Stimulated activated CD8-positive, alpha-beta memory T cell treated with anti-CD3 and anti-CD28 coated beads, Interleukin-2, amount 100 ng/mL, for 1 hour (primary cell): ENCODE data around the gene CDC42EP3.

Experiments used
- DNase-seq, 2 donors: peaks; one replicate each; pipeline ENCODE4 v3.0.0-alpha.2; 2020; ENCODE audit warnings: low read depth in 2 of 2

The CDC42EP3 gene

GRCh38 chr2:37636381-37637066, 34.9 kb downstream of the CDC42EP3 start:
- DNase-seq, result no peak

DNA sequence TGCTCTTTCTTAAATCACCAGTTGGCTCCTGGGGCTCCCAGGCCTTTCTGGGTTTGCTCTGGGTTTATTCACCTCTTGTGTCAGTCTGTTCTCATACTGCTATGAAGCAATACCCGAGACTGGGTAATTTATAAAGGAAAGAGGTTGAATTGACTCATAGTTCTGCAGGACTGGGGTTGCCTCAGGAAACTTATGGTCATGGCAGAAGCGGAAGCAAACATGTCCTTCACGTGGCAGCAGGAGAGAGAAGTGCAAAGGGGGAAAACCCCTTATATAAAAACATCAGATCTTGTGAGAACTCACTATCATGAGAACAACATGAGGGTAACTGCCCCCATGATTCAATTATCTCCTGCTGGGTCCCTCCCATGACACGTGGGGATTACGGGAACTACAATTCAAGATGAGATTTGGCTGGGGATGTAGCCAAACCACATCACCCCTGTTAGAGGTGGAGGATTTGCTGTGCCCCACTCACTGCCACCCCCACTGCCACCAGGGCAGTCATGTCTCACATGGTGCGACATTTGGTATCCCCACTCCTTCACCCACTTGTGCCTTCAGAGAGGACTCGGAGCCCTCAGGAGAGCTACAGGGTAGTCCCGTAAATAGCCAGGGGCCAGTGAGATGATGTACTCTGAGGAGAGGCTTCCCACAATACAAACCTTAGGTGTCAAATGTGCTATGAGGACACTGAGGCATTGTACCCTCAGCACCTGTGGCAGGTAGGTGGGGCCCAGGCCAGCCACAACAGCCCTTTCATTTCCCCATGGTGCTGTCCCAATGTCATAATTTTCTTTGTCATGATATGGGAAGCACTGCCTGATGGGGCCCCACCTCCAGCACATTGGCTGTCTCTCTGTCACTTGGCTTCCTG, 35.7 kb downstream of the CDC42EP3 start:
- DNase-seq, result peak; percentile 38 to 46

DNA sequence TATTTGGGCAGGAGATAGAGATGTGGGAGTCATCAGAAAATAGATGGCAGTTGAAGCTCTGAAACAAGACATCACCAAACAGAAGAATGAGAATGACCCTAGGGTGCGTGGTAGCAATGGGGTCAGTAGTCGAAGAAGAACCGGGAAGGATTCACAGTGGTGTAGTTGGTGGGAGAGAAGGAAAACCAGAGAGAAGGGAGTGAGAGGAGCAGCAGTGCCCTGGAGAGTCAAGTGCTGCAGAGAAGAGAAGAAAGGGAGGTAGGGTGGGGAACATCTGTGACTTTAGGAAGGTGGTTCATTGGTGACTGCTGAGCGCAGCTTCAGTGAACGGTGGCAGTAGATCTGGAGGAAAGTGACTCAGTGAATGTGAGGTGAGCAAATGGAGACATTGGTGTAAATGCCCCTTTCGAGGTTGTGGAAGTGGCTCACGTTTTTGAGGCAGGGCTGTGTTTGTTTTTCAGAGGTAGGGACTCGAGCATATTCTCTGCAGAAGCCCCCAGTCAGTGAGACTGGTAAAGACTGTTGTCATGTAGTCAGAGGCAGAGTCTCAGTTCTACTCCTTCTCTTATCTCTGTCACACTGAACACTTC, 36.4 kb downstream of the CDC42EP3 start:
- no peak for DNase-seq

DNA sequence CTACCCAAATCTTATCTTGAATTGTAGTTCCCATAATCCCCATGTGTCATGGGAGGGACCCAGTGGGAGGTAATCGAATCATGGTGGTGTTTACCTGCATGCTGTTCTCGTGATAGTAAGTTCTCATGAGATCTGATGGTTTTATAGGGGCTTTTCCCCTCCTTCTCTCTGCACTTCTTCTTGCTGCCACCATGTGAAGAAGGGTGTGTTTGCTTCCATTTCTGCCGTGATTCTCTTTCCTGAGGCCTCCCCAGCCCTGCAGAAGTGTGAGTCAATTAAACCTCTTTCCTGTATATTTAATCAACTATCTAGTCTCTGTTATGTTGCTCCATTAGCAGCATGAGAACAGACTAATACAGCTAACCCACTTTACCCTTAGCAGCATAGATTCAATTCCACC, 37.6 kb downstream of the CDC42EP3 start:
- no peak for DNase-seq

DNA sequence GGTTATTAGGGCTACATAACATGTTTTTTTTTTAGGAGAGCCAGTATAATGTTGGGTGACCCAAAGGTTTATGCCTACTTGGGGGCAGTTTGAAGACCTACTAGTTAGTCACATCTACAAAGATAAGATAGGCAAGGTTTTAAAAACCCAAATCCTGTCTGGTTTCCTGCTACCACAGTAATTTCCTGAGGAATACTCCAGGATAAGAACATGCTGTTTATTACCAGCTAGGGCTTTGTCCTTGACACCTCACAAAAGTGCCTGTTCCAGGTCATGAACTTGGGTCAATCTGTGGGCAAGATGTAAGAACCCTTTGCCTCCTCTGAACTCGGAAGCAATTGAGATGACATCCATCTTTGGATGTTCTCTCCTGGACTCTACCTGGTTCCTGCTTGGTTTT, 38.2 kb downstream of the CDC42EP3 start:
- no peak for DNase-seq

DNA sequence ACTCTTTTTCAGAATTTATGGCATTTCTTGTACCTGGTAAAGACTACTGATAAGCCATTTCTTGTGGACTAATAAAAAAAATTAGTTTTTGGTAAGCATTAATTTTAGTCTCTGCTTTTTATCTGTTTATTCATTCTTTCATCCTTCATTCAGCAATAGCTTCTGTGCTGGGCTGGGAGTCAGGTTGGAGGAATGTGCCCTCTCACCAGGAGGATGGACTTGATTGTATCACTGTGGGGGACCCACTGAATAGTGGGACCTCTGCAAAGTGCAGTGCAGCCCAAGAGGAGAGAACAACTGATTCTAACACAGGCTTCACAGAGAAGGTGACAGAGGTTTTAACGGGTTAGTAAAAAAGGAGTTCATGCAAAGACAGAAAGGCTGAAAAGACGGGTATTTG, 39.1 kb downstream of the CDC42EP3 start:
- DNase-seq, result no peak

DNA sequence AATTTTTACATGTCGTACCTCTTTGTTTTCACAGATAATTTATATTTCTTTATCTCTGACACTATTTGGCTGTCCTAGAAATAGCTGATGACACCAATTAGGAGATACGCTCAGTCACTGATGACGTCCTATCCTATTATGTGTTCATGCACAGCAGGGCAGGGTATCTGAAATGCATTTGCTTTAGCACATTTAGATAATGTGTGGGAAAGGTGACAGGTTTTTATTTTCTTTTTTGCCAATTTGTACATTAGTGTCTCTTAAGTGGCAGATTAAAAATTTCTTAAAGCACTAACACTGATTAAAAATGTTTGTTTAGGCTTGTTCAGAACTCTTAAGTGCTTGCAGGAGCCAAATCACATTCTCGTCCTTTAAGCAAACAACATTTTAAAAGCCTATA, 39.7 kb downstream of the CDC42EP3 start:
- DNase-seq, result no peak

DNA sequence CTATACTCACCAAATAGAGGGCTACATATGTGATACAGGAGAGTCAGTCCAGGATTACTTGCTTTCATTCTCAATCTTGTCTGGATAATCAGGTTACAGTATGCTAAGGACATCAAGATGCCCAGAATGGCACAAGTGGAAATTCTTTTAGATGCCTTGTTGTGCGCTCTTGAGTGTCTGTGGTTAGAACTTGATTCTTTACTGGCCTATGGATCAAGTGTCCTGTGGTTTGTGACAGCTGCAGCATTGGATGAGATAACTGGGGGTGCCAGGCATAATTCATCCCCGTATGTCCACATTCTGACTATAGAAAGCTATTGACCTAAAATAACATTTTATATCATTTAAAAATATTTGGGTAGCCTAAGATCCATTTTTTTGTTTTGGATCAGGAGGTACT, 40.1 kb downstream of the CDC42EP3 start:
- DNase-seq, result no peak

- DNase-seq, result no peak
Observed at GRCh38 chr2:37630776-37631175, 40.7 kb downstream of the CDC42EP3 start.

DNA sequence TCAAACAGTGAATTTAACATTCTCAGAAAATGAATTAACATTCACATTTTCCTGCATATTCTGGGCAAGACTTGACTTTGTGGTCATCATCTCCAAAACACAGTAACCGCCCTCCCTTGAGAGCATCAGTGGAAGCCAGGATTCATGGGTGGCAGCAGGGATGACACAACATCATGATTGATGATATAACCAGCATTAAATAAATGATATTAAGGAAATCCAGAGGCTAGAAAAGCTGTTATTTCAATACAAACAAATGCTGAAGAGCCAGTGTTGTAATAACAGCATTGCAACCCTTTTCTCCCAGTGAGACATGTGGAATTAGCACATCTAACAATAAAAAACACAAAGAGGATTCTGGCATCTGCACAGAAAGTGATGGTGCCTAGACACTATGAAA, 41.1 kb downstream of the CDC42EP3 start:
- no peak for DNase-seq

DNA sequence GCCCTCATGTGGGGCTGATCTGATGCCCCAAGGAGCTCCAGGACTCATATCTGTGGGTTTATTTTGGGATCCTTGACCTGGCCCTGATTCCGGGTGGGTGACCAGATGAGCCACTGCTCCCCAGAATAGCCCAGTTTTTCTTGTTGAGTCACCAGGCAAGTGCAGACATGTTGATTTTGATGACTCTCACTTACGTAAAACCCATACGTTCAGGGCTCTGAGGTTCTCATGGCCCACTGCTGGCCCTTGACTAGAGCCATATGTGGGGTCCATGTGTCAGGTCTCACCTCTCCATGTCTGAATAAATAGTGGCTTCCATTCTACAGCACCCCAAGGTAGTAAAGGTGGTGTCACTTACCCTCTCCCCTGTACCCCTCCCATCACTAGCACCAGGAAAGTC, 41.9 kb downstream of the CDC42EP3 start:
- DNase-seq, result no peak

DNA sequence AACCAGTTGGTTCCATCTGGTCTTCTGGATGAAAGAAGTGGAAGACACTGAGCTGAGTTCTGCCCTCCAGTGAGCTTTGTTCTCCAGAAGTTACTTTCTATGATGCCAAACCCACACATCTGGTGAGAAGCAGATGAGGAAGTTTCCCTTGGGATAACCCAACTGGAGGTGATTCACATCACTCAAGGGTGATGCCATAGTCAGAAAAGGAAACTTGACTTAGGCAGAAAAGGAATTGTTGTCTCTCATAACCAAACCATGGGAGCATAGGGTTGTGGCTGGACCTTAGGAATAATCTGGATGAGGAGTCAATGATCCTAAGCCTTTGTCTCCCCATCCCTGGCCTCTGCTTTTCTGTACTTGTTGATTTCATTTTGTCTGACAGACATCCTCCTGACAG, 43.7 kb downstream of the CDC42EP3 start:
- DNase-seq, result no peak

DNA sequence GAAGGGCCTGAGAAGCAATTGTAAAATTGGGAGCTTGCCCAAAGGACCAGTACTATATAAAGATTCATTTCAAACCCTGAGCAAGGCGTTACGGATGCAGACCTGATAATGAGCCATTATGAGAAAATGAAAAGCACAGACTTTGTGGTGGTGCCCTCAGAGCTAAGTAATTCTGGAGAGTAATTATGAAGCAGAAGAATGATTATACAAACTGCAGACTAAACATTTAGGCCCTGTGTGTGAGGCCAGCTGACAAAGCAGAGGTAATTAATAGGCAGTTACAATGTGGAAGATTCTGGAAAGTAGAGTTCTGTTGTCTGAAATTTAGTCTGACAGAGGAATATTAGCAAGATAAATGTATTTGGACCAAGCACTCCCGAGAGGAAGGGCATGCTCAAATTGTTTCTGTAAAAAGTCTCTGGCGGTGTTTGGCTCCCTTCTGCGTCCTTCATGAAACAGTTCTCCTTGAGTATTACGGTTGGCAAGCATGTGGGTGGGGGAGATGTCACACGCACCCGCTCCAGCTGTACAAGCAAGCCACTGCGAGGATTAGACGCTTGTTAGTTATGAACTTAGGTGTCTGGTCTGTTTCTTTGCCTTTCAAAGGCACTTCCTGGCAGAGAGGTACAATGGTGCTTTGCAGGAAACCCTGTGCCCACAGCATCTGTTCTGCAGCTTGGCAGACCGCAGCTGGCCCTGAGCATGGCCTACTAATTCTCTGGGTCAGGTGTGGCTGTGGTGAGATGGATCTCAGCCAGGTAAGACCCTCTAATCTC, 45.5 kb downstream of the CDC42EP3 start:
- DNase-seq, result peak; percentile 24 to 42

DNA sequence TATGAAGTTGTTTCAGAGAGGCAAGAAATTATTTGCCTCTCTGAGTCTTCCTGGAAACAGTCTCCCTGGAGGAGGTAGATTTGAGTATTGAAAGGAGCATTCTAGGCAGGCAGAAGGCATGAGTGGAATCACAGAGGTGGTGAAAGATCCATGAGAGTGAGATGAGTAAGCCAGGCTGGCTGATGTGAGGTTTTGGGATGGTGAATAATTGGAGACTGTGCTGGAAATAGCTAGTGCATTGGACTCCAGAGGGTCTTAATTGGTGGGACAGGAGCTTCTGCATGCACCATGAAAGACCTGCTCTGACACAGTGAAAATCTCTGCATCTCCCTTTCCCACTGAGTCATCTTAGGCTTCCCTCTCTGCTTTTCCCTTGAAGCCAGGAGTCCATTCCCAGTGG, 46.3 kb downstream of the CDC42EP3 start:
- no peak for DNase-seq

- DNase-seq, result no peak
Observed at GRCh38 chr2:37623971-37624900, 47.2 kb downstream of the CDC42EP3 start.

DNA sequence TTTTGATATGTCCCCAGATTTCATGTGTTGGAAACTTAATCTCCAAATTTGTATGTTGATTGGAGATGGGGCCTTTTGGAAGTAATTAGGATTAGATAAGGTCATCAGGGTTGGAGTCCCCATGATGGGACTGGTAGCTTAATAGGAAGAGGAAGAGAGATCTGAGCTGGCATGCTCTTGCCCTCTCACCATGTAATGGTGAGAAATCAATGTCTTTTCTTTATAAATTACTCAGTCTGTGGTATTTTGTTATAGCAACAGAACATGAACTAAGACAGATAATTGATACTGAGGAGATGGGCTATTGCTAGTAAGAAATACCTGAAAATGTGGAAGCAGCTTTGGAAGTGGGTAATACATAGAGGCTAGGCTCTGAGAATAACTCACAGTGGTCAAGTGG, 48.0 kb downstream of the CDC42EP3 start:
- no peak for DNase-seq

DNA sequence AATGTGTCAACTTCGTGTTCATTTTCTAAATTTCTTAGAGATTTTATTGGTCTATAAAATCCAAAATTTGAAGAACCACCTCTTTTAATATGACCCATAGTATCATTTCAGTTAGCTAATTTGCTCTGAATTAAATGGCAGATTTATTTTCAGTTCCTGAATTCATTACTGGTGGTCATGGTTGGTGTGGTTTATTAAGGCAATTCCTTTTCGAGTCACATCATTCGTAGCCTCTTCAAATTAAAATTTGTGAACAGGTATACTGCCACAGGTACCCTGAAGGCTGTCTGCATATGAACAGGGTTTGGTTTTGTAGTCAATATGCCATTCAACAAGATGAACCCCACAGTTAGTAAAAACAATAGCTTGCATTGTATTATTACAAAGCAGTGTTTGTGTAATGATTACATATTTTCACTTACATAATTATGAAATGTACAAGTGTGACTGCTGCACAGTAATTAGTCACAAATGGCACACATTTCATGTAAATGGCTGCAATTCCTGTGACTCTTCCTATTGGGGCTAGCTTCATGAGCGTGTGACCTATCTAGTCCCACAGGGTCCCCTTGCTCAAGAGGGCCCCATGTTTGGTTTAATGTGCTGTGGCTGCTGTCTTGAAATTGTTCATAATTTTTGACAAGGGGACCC, 48.9 kb downstream of the CDC42EP3 start:
- DNase-seq, result no peak

DNA sequence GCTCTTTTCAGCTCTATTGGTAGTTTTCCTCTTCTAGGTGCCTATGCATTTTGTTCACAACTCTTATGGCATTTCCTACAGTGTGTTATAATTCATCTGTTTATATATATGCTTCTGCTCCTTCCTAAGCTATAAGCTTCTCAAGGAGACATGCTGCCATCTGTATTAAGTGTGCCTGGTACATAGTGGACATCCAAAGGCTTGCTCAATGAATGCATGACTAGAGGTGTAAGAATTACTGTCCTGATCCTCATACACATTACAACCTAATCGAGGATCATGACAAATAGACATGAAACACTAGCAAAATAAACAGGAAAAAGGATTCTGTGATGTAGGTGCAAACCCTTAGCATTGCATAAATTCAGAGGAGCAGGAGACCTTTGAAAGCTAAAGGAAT, 50.2 kb downstream of the CDC42EP3 start:
- no peak for DNase-seq

GRCh38 chr2:37619959-37620300, 51.5 kb downstream of the CDC42EP3 start:
- no peak for DNase-seq

DNA sequence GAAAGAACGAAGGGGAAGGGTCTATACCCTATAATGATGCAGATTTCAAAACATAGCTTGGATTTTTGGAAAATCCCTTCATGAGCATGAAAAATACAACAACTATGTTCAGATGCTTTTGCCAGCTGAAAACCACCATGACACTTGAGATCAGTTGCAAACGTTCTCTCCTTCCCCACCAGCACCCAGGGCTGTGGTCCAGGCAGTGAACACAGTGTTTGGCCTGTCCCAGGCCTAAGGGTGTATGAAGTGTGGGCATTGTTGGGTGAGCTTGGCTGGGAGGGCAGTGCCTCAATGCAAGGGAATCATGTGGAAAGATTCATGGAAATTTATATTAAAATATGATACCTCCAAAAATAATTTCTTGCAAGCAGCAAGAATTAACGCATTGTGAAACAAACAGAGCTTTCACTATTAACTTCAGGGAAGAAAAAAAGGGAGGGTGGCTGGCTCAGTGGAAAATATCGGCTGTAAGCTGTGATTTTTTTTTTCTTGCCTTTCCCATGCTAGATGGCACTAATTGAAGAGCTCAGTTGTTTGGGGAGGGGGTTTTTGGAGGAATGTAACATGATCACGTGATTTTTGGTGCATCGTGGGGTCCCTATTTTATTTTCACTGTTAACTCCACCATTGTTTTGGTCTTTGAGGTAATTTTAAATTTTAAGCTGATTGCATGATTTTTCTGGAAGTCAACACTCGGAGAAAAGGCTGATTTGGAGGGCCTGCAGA, 52.0 kb downstream of the CDC42EP3 start:
- DNase-seq, result no peak
